Memory B cell (primary cell): ENCODE measurements around the gene NPHP4.

Source experiments
- ATAC-seq: fragments of 150-1000 bp; cut with Tn5 transposase; 2 replicates; pipeline ENCODE4 v1.10.0; 2021; ENCODE audit warnings: low read depth, mild to moderate bottlenecking, moderate library complexity
- DNase-seq, 2 donors: peaks; one replicate each; pipeline ENCODE4 v3.0.0; 2022; ENCODE audit warnings: low spot score in 2 of 2
- H3K27ac Mint-ChIP-seq: one replicate; pipeline ENCODE4 v1.8.0; 2022; ENCODE audit warnings: mild to moderate bottlenecking, moderate library complexity, mixed read lengths
- H3K27me3 Mint-ChIP-seq: one replicate; pipeline ENCODE4 v1.8.0; 2022; ENCODE audit warnings: mixed read lengths
- H3K36me3 Mint-ChIP-seq: one replicate; pipeline ENCODE4 v1.8.0; 2022; ENCODE audit warnings: mild to moderate bottlenecking, mixed read lengths
- H3K4me1 Mint-ChIP-seq: one replicate; pipeline ENCODE4 v1.8.0; 2022; ENCODE audit warnings: mixed read lengths
- H3K4me3 Mint-ChIP-seq: one replicate; pipeline ENCODE4 v1.8.0; 2022; ENCODE audit warnings: mild to moderate bottlenecking, moderate library complexity, mixed read lengths
- H3K9me3 Mint-ChIP-seq: one replicate; pipeline ENCODE4 v1.8.0; 2022; ENCODE audit warnings: mixed read lengths

The NPHP4 gene

DNA sequence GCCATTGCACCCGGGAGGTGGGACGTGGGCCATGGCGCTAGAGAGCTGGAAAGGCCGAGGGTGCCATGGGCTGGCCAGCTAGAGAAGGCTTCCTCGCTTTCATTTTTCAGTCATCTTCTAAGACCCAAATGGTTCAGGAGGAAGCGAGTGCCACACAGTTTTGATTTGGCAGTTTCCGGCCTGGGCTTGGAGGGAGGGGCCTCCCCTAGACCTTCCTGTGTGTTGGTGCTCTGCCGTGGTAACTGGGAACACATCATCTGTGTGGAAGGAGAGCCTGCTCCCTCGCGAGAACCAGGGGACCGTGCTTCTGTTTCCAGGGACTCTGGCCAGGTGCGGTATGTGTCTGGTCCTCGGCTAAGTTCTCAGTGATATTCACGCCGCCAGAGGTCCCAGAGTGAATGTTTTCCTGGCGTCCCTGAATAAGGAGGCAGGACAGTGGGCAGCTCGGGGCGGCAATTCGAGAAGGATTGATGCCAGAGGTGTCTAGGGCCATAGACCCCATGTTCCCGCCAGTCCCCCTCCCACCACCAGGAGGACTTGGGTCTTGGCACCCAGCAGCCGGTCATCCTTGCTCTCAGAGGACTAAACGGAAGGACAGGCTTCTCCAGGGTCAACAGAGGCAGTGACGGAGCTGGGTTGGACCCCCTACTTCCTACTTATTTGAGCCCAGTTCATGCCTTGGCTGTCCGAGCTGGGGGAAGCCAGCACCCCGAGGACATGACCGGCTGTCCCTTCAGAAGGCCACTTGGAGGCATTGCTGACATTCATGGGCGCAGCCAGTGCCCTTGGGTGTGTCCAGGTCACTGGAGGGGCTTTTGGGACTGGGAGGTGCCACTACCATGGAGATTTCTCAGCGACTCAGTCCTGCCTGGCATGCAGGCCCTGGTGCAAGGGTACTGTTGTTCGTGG is 2.7 kb upstream of the NPHP4 start:
- peak; percentile 11 for ATAC-seq
- Mint-ChIP-seq H3K4me1 (peaks cover 40% of the 10 kb centered on the region), H3K27ac (peak overlapping the region; percentile 55), H3K9me3 (no peaks in the 10 kb centered on the region), H3K27me3 (no peaks in the 10 kb centered on the region), H3K4me3 (peak overlapping the region; percentile 96), H3K36me3 (peaks cover 3% of the 10 kb centered on the region)
- peak in 1 of 2 donors; percentile 23 for DNase-seq

- ATAC-seq (no peak), DNase-seq (no peak)
- Mint-ChIP-seq H3K4me3 (peak overlapping the region; percentile 96), H3K27me3 (no peaks in the 10 kb centered on the region), H3K9me3 (no peaks in the 10 kb centered on the region), H3K36me3 (peaks cover 1% of the 10 kb centered on the region), H3K4me1 (peaks cover 36% of the 10 kb centered on the region), H3K27ac (peak overlapping the region; percentile 93)
Observed at GRCh38 chr1:5993556-5994491, 1.6 kb upstream of the NPHP4 start.

GRCh38 chr1:5992814-5993555 is 760 bp upstream of the NPHP4 start:
- Mint-ChIP-seq H3K4me3 (peak overlapping the region; percentile 96), H3K4me1 (peaks cover 35% of the 10 kb centered on the region), H3K9me3 (no peaks in the 10 kb centered on the region), H3K36me3 (peaks cover 1% of the 10 kb centered on the region), H3K27ac (peak overlapping the region; percentile 93), H3K27me3 (no peaks in the 10 kb centered on the region)
- DNase-seq (no peak), ATAC-seq (peak; percentile 1)

GRCh38 chr1:5991381-5992025 is 722 bp downstream of the NPHP4 start:
- H3K9me3 Mint-ChIP-seq = no peaks in the 10 kb centered on the region
- ATAC-seq = peak; percentile 33
- H3K36me3 Mint-ChIP-seq = no peaks in the 10 kb centered on the region
- DNase-seq = peak; percentile 25 to 45
- H3K4me3 Mint-ChIP-seq = peak overlapping the region; percentile 96
- no peaks in the 10 kb centered on the region for H3K27me3 Mint-ChIP-seq
- peaks cover 32% of the 10 kb centered on the region for H3K4me1 Mint-ChIP-seq
- peak overlapping the region; percentile 93 for H3K27ac Mint-ChIP-seq

DNA sequence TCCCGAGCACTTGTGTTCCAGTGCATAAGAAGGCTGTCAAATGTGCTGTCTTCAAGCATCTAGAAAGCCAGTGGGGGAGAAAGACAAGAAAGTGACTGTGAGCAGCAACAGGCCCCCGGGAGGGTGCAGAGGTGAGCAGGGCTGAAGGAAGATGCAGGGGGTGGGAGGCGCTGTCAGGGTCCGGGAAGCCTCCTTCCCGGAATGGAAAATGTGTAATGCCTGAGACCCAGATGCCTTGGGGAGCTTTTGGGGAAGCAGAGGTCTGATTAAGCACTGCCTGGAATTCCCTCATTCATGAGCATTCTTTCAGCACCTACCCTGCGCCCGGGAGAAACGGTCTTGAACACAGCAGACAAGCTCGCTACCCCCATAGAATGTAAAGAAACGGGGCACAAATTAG is 1.3 kb downstream of the NPHP4 start:
- no peak for DNase-seq
- Mint-ChIP-seq H3K4me3 (peak overlapping the region; percentile 93), H3K27ac (peak overlapping the region; percentile 91), H3K36me3 (no peaks in the 10 kb centered on the region), H3K9me3 (no peaks in the 10 kb centered on the region), H3K27me3 (no peaks in the 10 kb centered on the region), H3K4me1 (peaks cover 32% of the 10 kb centered on the region)
- ATAC-seq = no peak

GRCh38 chr1:5989731-5990271 is 2.4 kb downstream of the NPHP4 start:
- DNase-seq = no peak
- H3K9me3 Mint-ChIP-seq = no peaks in the 10 kb centered on the region
- peaks cover 27% of the 10 kb centered on the region for H3K4me1 Mint-ChIP-seq
- H3K4me3 Mint-ChIP-seq = no peak overlapping the region
- no peak for ATAC-seq
- H3K27me3 Mint-ChIP-seq = no peaks in the 10 kb centered on the region
- no peak overlapping the region for H3K27ac Mint-ChIP-seq
- H3K36me3 Mint-ChIP-seq = no peaks in the 10 kb centered on the region

DNA sequence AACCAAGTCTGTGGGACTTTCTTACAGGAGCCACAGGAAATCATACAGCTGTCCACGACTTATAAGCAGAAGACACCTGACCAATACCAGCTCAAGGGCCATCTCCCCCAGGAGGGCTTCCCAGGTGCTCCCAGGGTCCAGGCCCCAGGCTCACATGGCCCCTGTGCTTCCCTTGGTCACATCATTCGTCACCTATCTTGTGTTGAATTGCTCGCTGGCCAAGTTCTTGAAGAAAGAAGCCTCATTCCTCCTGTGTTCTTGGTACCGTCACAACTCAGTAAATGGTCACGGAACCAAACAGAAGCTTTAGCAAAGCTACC is 3.0 kb downstream of the NPHP4 start:
- H3K36me3 Mint-ChIP-seq = no peaks in the 10 kb centered on the region
- ATAC-seq = no peak
- H3K27ac Mint-ChIP-seq = no peak overlapping the region
- H3K9me3 Mint-ChIP-seq = no peaks in the 10 kb centered on the region
- H3K4me1 Mint-ChIP-seq = peaks cover 21% of the 10 kb centered on the region
- no peak for DNase-seq
- H3K27me3 Mint-ChIP-seq = no peaks in the 10 kb centered on the region
- no peak overlapping the region for H3K4me3 Mint-ChIP-seq

DNA sequence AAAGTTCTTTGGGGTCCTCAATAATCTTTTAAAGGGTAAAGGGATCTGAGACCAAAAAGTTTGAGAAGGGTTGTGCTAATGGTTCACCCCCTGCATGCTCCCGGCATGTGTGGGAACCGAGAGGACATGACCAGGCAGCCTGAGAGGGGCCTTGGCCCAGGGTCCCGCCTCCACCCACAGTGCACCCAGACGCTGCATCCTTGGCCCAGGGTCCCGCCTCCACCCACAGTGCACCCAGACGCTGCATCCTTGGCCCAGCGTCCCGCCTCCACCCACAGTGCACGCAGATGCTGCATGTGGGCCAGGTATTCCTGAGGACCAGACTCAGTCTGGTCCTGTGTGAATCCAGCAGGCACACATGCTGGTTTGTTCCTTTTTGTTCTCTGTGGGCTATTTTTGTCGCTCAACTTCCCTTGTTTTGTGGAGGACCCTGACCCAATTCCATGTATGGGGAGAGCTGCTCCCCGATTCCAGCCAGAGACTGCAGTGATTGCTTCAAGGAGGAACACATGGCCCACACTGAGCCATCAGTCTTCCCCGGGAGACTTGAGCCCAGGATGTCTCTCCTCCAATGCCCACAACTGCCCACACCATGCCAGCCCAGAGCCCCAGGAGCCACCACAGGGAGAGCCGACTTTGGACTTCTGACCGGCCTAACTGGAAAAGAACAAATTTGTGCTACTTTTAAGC is 3.5 kb downstream of the NPHP4 start:
- no peaks in the 10 kb centered on the region for H3K27me3 Mint-ChIP-seq
- DNase-seq (no peak), ATAC-seq (no peak)
- no peak overlapping the region for H3K4me3 Mint-ChIP-seq
- peaks cover 16% of the 10 kb centered on the region for H3K4me1 Mint-ChIP-seq
- H3K36me3 Mint-ChIP-seq = no peaks in the 10 kb centered on the region
- no peaks in the 10 kb centered on the region for H3K9me3 Mint-ChIP-seq
- H3K27ac Mint-ChIP-seq = no peak overlapping the region

GRCh38 chr1:5986018-5986417 is 6.2 kb downstream of the NPHP4 start:
- DNase-seq (no peak), ATAC-seq (no peak)
- Mint-ChIP-seq H3K4me3 (no peak overlapping the region), H3K4me1 (peaks cover 4% of the 10 kb centered on the region), H3K36me3 (no peaks in the 10 kb centered on the region), H3K27me3 (no peaks in the 10 kb centered on the region), H3K27ac (no peak overlapping the region), H3K9me3 (no peaks in the 10 kb centered on the region)

GRCh38 chr1:5985250-5985649 is 7.0 kb downstream of the NPHP4 start:
- Mint-ChIP-seq H3K4me3 (no peak overlapping the region), H3K9me3 (no peaks in the 10 kb centered on the region), H3K27ac (no peak overlapping the region)

GRCh38 chr1:5983361-5984103 is 8.7 kb downstream of the NPHP4 start:
- ATAC-seq = no peak
- no peaks in the 10 kb centered on the region for H3K9me3 Mint-ChIP-seq

More at GRCh38 chr1:5985250-5985649, 7.0 kb downstream of the NPHP4 start:
- no peak for DNase-seq
- Mint-ChIP-seq H3K27me3 (no peaks in the 10 kb centered on the region), H3K4me1 (peaks cover 6% of the 10 kb centered on the region), H3K36me3 (no peaks in the 10 kb centered on the region)
- ATAC-seq = no peak

DNA sequence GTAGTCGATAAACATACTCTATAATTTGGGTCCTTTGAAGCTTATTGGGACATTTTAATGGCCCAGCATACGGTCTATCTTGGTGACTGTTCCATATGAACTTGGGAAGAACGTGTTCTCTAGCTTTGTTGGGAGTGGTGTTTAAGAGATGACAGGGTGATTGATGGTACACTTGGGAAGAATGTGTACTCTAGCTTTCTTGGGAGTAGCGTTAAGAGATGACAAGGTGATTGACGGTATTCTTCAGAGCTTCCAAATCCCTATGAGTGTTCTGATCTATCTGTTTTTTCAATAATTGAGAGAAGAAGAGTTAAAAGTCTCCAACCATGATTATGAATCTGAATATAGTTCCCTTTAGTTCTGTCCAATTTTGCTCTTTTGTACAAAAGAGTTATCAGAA is 9.4 kb downstream of the NPHP4 start:
- Mint-ChIP-seq H3K4me3 (no peak overlapping the region), H3K9me3 (no peaks in the 10 kb centered on the region), H3K36me3 (no peaks in the 10 kb centered on the region), H3K27me3 (no peaks in the 10 kb centered on the region), H3K27ac (no peak overlapping the region), H3K4me1 (peaks cover 12% of the 10 kb centered on the region)
- DNase-seq (no peak), ATAC-seq (no peak)

More at GRCh38 chr1:5983361-5984103, 8.7 kb downstream of the NPHP4 start:
- H3K27ac Mint-ChIP-seq = no peak overlapping the region
- H3K27me3 Mint-ChIP-seq = no peaks in the 10 kb centered on the region
- H3K4me1 Mint-ChIP-seq = peaks cover 12% of the 10 kb centered on the region
- H3K36me3 Mint-ChIP-seq = no peaks in the 10 kb centered on the region
- H3K4me3 Mint-ChIP-seq = no peak overlapping the region
- no peak for DNase-seq
